Astrocyte (in vitro differentiated cells and primary cell): ENCODE measurements around the gene MBNL2. TPM values are rescaled to one million over a fixed set of nuclear protein-coding genes. Genes with fewer than 3 reads are reported as not detected.

Source experiments
- DNase-seq: peaks from one replicate; pipeline ENCODE4 v3.0.0-alpha.2; 2010; ENCODE audit warnings: low read depth
- FAIRE-seq: peaks from 2 replicates; lab custom pipeline; 2011; peaks lifted over from hg19 to GRCh38; lab: Jason Lieb, UNC
- H2AFZ ChIP-seq: 2 replicates; pipeline ENCODE4 v1.6.0; 2012; ENCODE audit warnings: low read depth, low read length, inconsistent platforms
- H3K27ac ChIP-seq: 2 replicates; pipeline ENCODE4 v1.5.1; 2011; ENCODE audit warnings: low read depth, low read length, inconsistent platforms
- H3K27me3 ChIP-seq: 2 replicates; pipeline ENCODE4 v1.6.0; 2011; ENCODE audit warnings: low read length, inconsistent platforms; ENCODE audit not compliant: insufficient read depth
- H3K36me3 ChIP-seq: 2 replicates; pipeline ENCODE4 v1.5.1; 2011; ENCODE audit warnings: low read length, inconsistent platforms; ENCODE audit not compliant: insufficient read depth
- H3K4me1 ChIP-seq: 2 replicates; pipeline ENCODE4 v1.5.1; 2011; ENCODE audit warnings: low read length, inconsistent platforms; ENCODE audit not compliant: insufficient read depth
- H3K4me2 ChIP-seq: 2 replicates; pipeline ENCODE4 v1.6.0; 2012; ENCODE audit warnings: low read length, inconsistent platforms
- H3K4me3 ChIP-seq: 2 replicates; pipeline ENCODE4 v1.5.1; 2011; ENCODE audit warnings: low read depth, mild to moderate bottlenecking, low read length, inconsistent platforms; ENCODE audit not compliant: insufficient read depth
- H3K79me2 ChIP-seq: 2 replicates; pipeline ENCODE4 v1.6.0; 2012; ENCODE audit warnings: mild to moderate bottlenecking, low read length, inconsistent platforms; ENCODE audit not compliant: insufficient read depth
- H3K9ac ChIP-seq: 2 replicates; pipeline ENCODE4 v1.6.0; 2012; ENCODE audit warnings: mild to moderate bottlenecking, low read length, inconsistent platforms
- H3K9me3 ChIP-seq: 2 replicates; pipeline ENCODE4 v1.5.1; 2012; ENCODE audit warnings: low read depth, mild to moderate bottlenecking, low read length, inconsistent platforms; ENCODE audit not compliant: insufficient read depth
- H4K20me1 ChIP-seq: 2 replicates; pipeline ENCODE4 v1.6.0; 2012; ENCODE audit warnings: low read length, inconsistent platforms; ENCODE audit not compliant: insufficient read depth
- H3K27ac Mint-ChIP-seq: one replicate; pipeline ENCODE4 v1.8.0; 2021; ENCODE audit warnings: mild to moderate bottlenecking, mixed read lengths; ENCODE audit not compliant: unreplicated experiment
- H3K27me3 Mint-ChIP-seq: one replicate; pipeline ENCODE4 v1.8.0; 2021; ENCODE audit warnings: low read depth, mixed read lengths; ENCODE audit not compliant: unreplicated experiment
- H3K36me3 Mint-ChIP-seq: one replicate; pipeline ENCODE4 v1.8.0; 2021; ENCODE audit warnings: low read depth, mixed read lengths; ENCODE audit not compliant: unreplicated experiment
- H3K4me1 Mint-ChIP-seq: one replicate; pipeline ENCODE4 v1.8.0; 2021; ENCODE audit warnings: low read depth, mixed read lengths; ENCODE audit not compliant: unreplicated experiment
- H3K4me3 Mint-ChIP-seq: one replicate; pipeline ENCODE4 v1.8.0; 2021; ENCODE audit warnings: mild to moderate bottlenecking, moderate library complexity, mixed read lengths; ENCODE audit not compliant: unreplicated experiment
- H3K9me3 Mint-ChIP-seq: one replicate; pipeline ENCODE4 v1.8.0; 2021; ENCODE audit warnings: mild to moderate bottlenecking, mixed read lengths; ENCODE audit not compliant: unreplicated experiment
- CTCF ChIP-seq: IDR thresholded peaks from 2 replicates; pipeline ENCODE4 v1.5.1; 2011; ENCODE audit warnings: low read depth, mild to moderate bottlenecking, inconsistent platforms, low read length, moderate library complexity; ENCODE audit not compliant: insufficient read depth
- EZH2 ChIP-seq: IDR thresholded peaks from 2 replicates; pipeline ENCODE4 v1.6.1; 2012; ENCODE audit warnings: mild to moderate bottlenecking, low read length, inconsistent platforms; ENCODE audit not compliant: insufficient read depth
- total RNA-seq: library from RNA; stranded (reverse); gene quantifications from 2 replicates; pipeline ENCODE4 v1.2.1, GENCODE V29; 2021

Gene MBNL2
- total RNA-seq, 1 donor from 2014 or later: 66.5 TPM

DNA sequence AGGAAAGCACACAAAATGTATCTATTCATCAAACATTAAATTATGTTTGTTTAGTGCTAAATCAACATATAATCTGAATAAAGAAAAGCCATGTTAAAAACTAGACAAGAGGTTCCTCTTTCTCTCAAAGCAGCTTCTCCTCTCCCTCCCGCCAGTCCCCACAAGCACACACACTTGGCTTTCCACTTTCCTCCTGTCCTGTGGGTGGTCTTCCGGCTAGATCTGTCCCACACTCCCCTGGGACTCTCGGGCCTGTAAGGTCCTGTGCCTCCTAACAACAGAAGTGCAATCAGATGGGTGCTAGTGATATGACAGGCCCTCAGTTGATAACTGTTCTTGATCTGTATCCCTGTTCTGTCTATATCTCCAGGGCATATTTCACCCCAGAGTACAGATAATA lies 166.2 kb downstream of the MBNL2 start:
- no peak for FAIRE-seq
- H3K4me2 ChIP-seq: no peak overlapping the region
- no peaks in the 10 kb centered on the region for H3K27me3 ChIP-seq
- H3K27ac ChIP-seq: no peak overlapping the region
- TF ChIP-seq CTCF (no peak), EZH2 (no peak)
- Mint-ChIP-seq H3K9me3 (no peaks in the 10 kb centered on the region), H3K4me3 (no peak overlapping the region), H3K4me1 (peaks cover 23% of the 10 kb centered on the region), H3K36me3 (peaks cover 19% of the 10 kb centered on the region), H3K27me3 (no peaks in the 10 kb centered on the region), H3K27ac (no peak overlapping the region)
- no peak overlapping the region for H2AFZ ChIP-seq
- no peak for DNase-seq
- no peak overlapping the region for H3K9ac ChIP-seq
- H3K9me3 ChIP-seq: no peaks in the 10 kb centered on the region
- no peak overlapping the region for H3K4me3 ChIP-seq
- H3K79me2 ChIP-seq: no peaks in the 10 kb centered on the region
- peaks cover 4% of the 10 kb centered on the region for H4K20me1 ChIP-seq
- no peaks in the 10 kb centered on the region for H3K4me1 ChIP-seq
- peaks cover 10% of the 10 kb centered on the region for H3K36me3 ChIP-seq

- no peak overlapping the region for H3K4me3 ChIP-seq
- no peak overlapping the region for H3K9ac ChIP-seq
- peak; percentile 37 for DNase-seq
- Mint-ChIP-seq H3K9me3 (no peaks in the 10 kb centered on the region), H3K4me1 (peaks cover 21% of the 10 kb centered on the region), H3K27me3 (no peaks in the 10 kb centered on the region), H3K4me3 (no peak overlapping the region), H3K27ac (no peak overlapping the region), H3K36me3 (peaks cover 24% of the 10 kb centered on the region)
- no peaks in the 10 kb centered on the region for H3K4me1 ChIP-seq
- TF ChIP-seq CTCF (no peak), EZH2 (no peak)
- H3K4me2 ChIP-seq: no peak overlapping the region
- H3K9me3 ChIP-seq: no peaks in the 10 kb centered on the region
- H2AFZ ChIP-seq: no peak overlapping the region
- FAIRE-seq: peak; percentile 74
- no peaks in the 10 kb centered on the region for H3K79me2 ChIP-seq
- H4K20me1 ChIP-seq: peaks cover 4% of the 10 kb centered on the region
- no peak overlapping the region for H3K27ac ChIP-seq
- H3K36me3 ChIP-seq: peaks cover 10% of the 10 kb centered on the region
- H3K27me3 ChIP-seq: no peaks in the 10 kb centered on the region
Observed at GRCh38 chr13:97390941-97391600, 168.9 kb downstream of the MBNL2 start.

GRCh38 chr13:97392020-97392419 lies 169.9 kb downstream of the MBNL2 start:
- DNase-seq: no peak
- no peaks in the 10 kb centered on the region for H3K9me3 Mint-ChIP-seq
- TF ChIP-seq CTCF: no peak

More at GRCh38 chr13:97392020-97392419, 169.9 kb downstream of the MBNL2 start:
- Histone ChIP-seq H3K9ac (no peak overlapping the region), H3K9me3 (no peaks in the 10 kb centered on the region), H2AFZ (no peak overlapping the region), H3K4me2 (no peak overlapping the region), H3K79me2 (no peaks in the 10 kb centered on the region), H3K36me3 (peaks cover 10% of the 10 kb centered on the region), H3K4me3 (no peak overlapping the region), H4K20me1 (peaks cover 4% of the 10 kb centered on the region), H3K27ac (no peak overlapping the region), H3K4me1 (no peaks in the 10 kb centered on the region), H3K27me3 (no peaks in the 10 kb centered on the region)
- H3K4me1 Mint-ChIP-seq: peaks cover 18% of the 10 kb centered on the region
- H3K36me3 Mint-ChIP-seq: peaks cover 22% of the 10 kb centered on the region
- no peak overlapping the region for H3K27ac Mint-ChIP-seq
- no peak overlapping the region for H3K4me3 Mint-ChIP-seq
- FAIRE-seq: no peak
- H3K27me3 Mint-ChIP-seq: no peaks in the 10 kb centered on the region
